Measurements from ENCODE around the gene VSTM4.

DNA sequence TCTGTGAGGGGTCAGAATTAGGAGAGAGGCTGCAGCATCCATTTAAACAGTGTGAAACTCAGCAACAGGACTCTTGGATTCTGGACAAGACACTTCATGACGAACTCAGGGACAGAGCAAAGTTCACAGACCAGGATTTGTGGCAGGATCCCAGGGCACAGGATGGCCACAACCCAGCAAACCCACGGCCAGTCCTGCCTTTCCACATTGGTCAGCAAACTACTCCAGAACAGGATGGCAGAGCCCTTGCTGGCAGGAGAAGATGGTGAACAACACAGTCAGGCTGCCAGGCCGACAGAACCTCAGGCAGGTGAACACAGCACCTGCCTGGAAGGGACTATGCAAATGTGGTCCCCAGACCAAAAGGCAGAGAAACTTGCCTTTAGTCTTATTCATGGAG is 34.4 kb downstream of the VSTM4 start:
- no peak for TF ChIP-seq POLR2A (IDR thresholded peaks at IDR 0.05; ENCODE audit: low read depth, low read length)
- TF ChIP-seq POLR2AphosphoS5 (IDR thresholded peaks at IDR 0.05; ENCODE audit: low read depth, low read length) = no peak
- TF ChIP-seq POU2F2 (IDR thresholded peaks at IDR 0.05; ENCODE audit: low read depth, low read length) = no peak
- no peak for TF ChIP-seq SPI1 (IDR thresholded peaks at IDR 0.05; ENCODE audit: low read depth, low read length)
- no peak for TF ChIP-seq TAF1 (IDR thresholded peaks at IDR 0.05; ENCODE audit: low read depth, low read length)
